PC-9 (cell line): ENCODE data around the gene CALHM4.

Experiments used
- CTCF ChIP-seq: fragments of 200-600 bp; sonication (generic); conservative IDR thresholded peaks from 2 replicates; pipeline ENCODE4 v1.6.1; 2017; ENCODE audit warnings: mixed run types, antibody characterized with exemption, mild to moderate bottlenecking, moderate library complexity
- EZH2 ChIP-seq: fragments of 200-600 bp; sonication (generic); IDR thresholded peaks from 2 replicates; pipeline ENCODE4 v1.8.0; 2017; ENCODE audit warnings: antibody characterized with exemption, low read depth

- TF ChIP-seq CTCF = no peak
- no peak for TF ChIP-seq EZH2
Measured at GRCh38 chr6:116542426-116542825, 11.1 kb upstream of the CALHM4 start.
